HCT116 (cell line): ENCODE results near the gene CPED1. TPM values are rescaled to one million over a fixed set of nuclear protein-coding genes. Genes with fewer than 3 reads are reported as not detected.

Experiments
- ATAC-seq: fragments of 200-7000 bp; cut with Tn5 transposase; 2 replicates; pipeline ENCODE4 v1.9.1; 2020; ENCODE audit warnings: mild to moderate bottlenecking, moderate library complexity
- BruUV-seq: library from RNA; stranded (reverse); fragments of 400-500 nt; replicated peaks from 2 replicates; lab custom pipeline; 2021; lab: Mats Ljungman, UMichigan
- CTCF ChIA-PET: fragments of 300-600 bp; sonication (Branson Sonifier 250); formaldehyde crosslinking; loops from one replicate; lab custom pipeline; 2021; ENCODE audit warnings: antibody characterized with exemption; lab: Charles Lee
- POLR2A ChIA-PET: fragments of 300-600, 350-600 bp; sonication (Branson Sonifier 250); formaldehyde crosslinking; loops from one replicate; lab custom pipeline; 2021; ENCODE audit warnings: antibody characterized with exemption; lab: Charles Lee
- RAD21 ChIA-PET, 2 experiments: fragments of 300-600 bp; sonication (Branson Sonifier 250); formaldehyde crosslinking; loops; one replicate each; lab custom pipeline; 2023; ENCODE audit warnings: low total read pairs in 2 of 2; ENCODE audit not compliant: uncharacterized antibody in 2 of 2, unreplicated experiment in 2 of 2, low non-redundant PET in 1 of 2; lab: Charles Lee
- DNase-seq: peaks from one replicate; pipeline ENCODE4 v3.0.0-alpha.2; 2010; ENCODE audit warnings: low read depth, low spot score
- H2AFZ ChIP-seq: fragments of 200-600 bp; shearing (Covaris generic), sonication (generic); 2 replicates; pipeline ENCODE4 v1.6.1; 2017; ENCODE audit warnings: low read depth, mixed run types, mixed read lengths, antibody characterized with exemption, low read length; ENCODE audit not compliant: poor library complexity, severe bottlenecking
- H3K27ac ChIP-seq: 2 replicates; pipeline ENCODE4 v1.5.1; 2012; ENCODE audit warnings: low read depth, low read length
- H3K27me3 ChIP-seq: fragments of 200-600 bp; sonication (generic); 2 replicates; pipeline ENCODE4 v1.6.1; 2016; ENCODE audit warnings: mixed run types, low read length, mixed read lengths; ENCODE audit not compliant: insufficient read depth
- H3K36me3 ChIP-seq, 2 experiments: fragments of 200-500 bp in 1 of 2; fragments of 200-600 bp in 1 of 2; sonication (Bioruptor generic) in 1 of 2; sonication (generic) in 1 of 2; 2 replicates each; pipeline versions ENCODE4 v1.5.1 to v1.6.1; 2014 to 2016; ENCODE audit warnings: low read length in 2 of 2, inconsistent platforms in 1 of 2, mixed read lengths in 1 of 2, mixed run types in 1 of 2; ENCODE audit not compliant: insufficient read depth in 2 of 2, control insufficient read depth in 1 of 2
- H3K4me1 ChIP-seq, 2 experiments: fragments of 200-600 bp in 1 of 2; sonication (generic) in 1 of 2; 2 replicates each; pipeline versions ENCODE4 v1.5.1 to v1.6.1; 2012 to 2017; ENCODE audit warnings: low read length in 2 of 2, inconsistent platforms in 1 of 2, mild to moderate bottlenecking in 1 of 2, mixed read lengths in 1 of 2, mixed run types in 1 of 2, moderate library complexity in 1 of 2; ENCODE audit not compliant: insufficient read depth in 2 of 2, control insufficient read depth in 1 of 2
- H3K4me2 ChIP-seq: fragments of 200-600 bp; sonication (generic); 2 replicates; pipeline ENCODE4 v1.6.1; 2017; ENCODE audit warnings: mixed run types, low read length, mixed read lengths
- H3K4me3 ChIP-seq, 2 experiments: fragments of 200-600 bp in 1 of 2; sonication (generic) in 1 of 2; replicated peaks in 1 of 2; 2 replicates each; pipeline ENCODE4 v1.5.1; 2011 to 2016; ENCODE audit warnings: low read length in 2 of 2, control low read depth in 1 of 2, low read depth in 1 of 2, mild to moderate bottlenecking in 1 of 2, mixed read lengths in 1 of 2, mixed run types in 1 of 2
- H3K79me2 ChIP-seq: fragments of 200-600 bp; sonication (generic); 2 replicates; pipeline ENCODE4 v1.6.1; 2017; ENCODE audit warnings: mild to moderate bottlenecking, mixed run types, low read length, moderate library complexity, mixed read lengths; ENCODE audit not compliant: insufficient read depth
- H3K9ac ChIP-seq: fragments of 200-600 bp; sonication (generic); 2 replicates; pipeline ENCODE4 v1.6.1; 2016; ENCODE audit warnings: low read length, mixed read lengths
- H3K9me2 ChIP-seq: fragments of 200-600 bp; sonication (generic), shearing (Covaris generic); 2 replicates; pipeline ENCODE4 v1.6.1; 2017; ENCODE audit warnings: mixed run types, mild to moderate bottlenecking, moderate library complexity; ENCODE audit not compliant: insufficient read depth
- H3K9me3 ChIP-seq, 2 experiments: fragments of 200-500 bp in 1 of 2; fragments of 200-600 bp in 1 of 2; sonication (Bioruptor generic) in 1 of 2; sonication (generic) in 1 of 2; 2 replicates each; pipeline ENCODE4 v1.6.1; 2014 to 2017; ENCODE audit warnings: low read length in 2 of 2, mixed read lengths in 2 of 2, inconsistent platforms in 1 of 2, low read depth in 1 of 2, mild to moderate bottlenecking in 1 of 2, mixed run types in 1 of 2, moderate library complexity in 1 of 2; ENCODE audit not compliant: control insufficient read depth in 1 of 2, insufficient read depth in 1 of 2
- H4K20me1 ChIP-seq: fragments of 200-600 bp; sonication (generic), shearing (Covaris generic); 2 replicates; pipeline ENCODE4 v1.6.1; 2017; ENCODE audit warnings: mixed run types, mild to moderate bottlenecking, moderate library complexity; ENCODE audit not compliant: insufficient read depth
- CEBPB ChIP-seq: IDR thresholded peaks from 2 replicates; pipeline ENCODE4 v1.6.1; 2012; ENCODE audit warnings: low read depth
- EGR1 ChIP-seq: IDR thresholded peaks from 2 replicates; pipeline ENCODE4 v1.6.1; 2012; ENCODE audit warnings: low read depth
- ELF1 ChIP-seq: IDR thresholded peaks from 2 replicates; pipeline ENCODE4 v1.6.1; 2012; ENCODE audit warnings: low read depth, borderline replicate concordance
- EZH2 ChIP-seq: fragments of 200-600 bp; sonication (generic); IDR thresholded peaks from 2 replicates; pipeline ENCODE4 v1.6.1; 2017; ENCODE audit warnings: antibody characterized with exemption, mixed run types
- EZH2phosphoT487 ChIP-seq: fragments of 200-600 bp; IDR thresholded peaks from 2 replicates; pipeline ENCODE4 v1.6.1; 2018; ENCODE audit warnings: antibody characterized with exemption, borderline replicate concordance
- JUND ChIP-seq: IDR thresholded peaks from 2 replicates; pipeline ENCODE4 v1.6.1; 2012
- POLR2AphosphoS5 ChIP-seq: IDR thresholded peaks from 2 replicates; pipeline ENCODE4 v1.6.1; 2011; ENCODE audit warnings: mild to moderate bottlenecking, low read depth, low read length, moderate library complexity
- SIN3A ChIP-seq: IDR thresholded peaks from 2 replicates; pipeline ENCODE4 v1.6.1; 2012; ENCODE audit warnings: low read depth
- SP1 ChIP-seq: IDR thresholded peaks from 2 replicates; pipeline ENCODE4 v1.6.1; 2012; ENCODE audit warnings: low read depth
- SRF ChIP-seq: IDR thresholded peaks from 2 replicates; pipeline ENCODE4 v1.6.1; 2012; ENCODE audit warnings: low read depth
- YY1 ChIP-seq: IDR thresholded peaks from 2 replicates; pipeline ENCODE4 v1.6.1; 2011; ENCODE audit warnings: low read length, low read depth, moderate library complexity, mild to moderate bottlenecking; ENCODE audit not compliant: insufficient replicate concordance; ENCODE audit errors: extremely low read depth
- ZFX ChIP-seq: fragments of 450-650 bp; IDR thresholded peaks from 2 replicates; pipeline ENCODE4 v1.6.1; 2017
- ZNF274 ChIP-seq: fragments of 200-500 bp; sonication (Bioruptor generic); IDR thresholded peaks from 2 replicates; pipeline ENCODE4 v1.6.1; 2014; ENCODE audit warnings: mild to moderate bottlenecking, low read depth, low read length, inconsistent platforms
- intact Hi-C: fragments of 100-400 bp; cut with micrococcal nuclease; formaldehyde crosslinking; loops from 2 replicates; pipeline ENCODE4 v1.10.0; 2022
- total RNA-seq: library from RNA; stranded (reverse); gene quantifications from one replicate; pipeline ENCODE4 v1.2.1, GENCODE V29; 2021; ENCODE audit not compliant: unreplicated experiment
- TF ChIP-seq, protein P1 (sequence below): IDR thresholded peaks from 2 replicates; pipeline ENCODE4 v1.6.1; 2012
- TF ChIP-seq, protein P2 (sequence below): IDR thresholded peaks from 2 replicates; pipeline ENCODE4 v1.6.1; 2012
- TF ChIP-seq, protein P3 (sequence below): IDR thresholded peaks from 2 replicates; pipeline ENCODE4 v1.6.1; 2012; ENCODE audit warnings: low read depth

CPED1 gene
- total RNA-seq, 1 experiment from 2014 or later, result 1.2 TPM

DNA sequence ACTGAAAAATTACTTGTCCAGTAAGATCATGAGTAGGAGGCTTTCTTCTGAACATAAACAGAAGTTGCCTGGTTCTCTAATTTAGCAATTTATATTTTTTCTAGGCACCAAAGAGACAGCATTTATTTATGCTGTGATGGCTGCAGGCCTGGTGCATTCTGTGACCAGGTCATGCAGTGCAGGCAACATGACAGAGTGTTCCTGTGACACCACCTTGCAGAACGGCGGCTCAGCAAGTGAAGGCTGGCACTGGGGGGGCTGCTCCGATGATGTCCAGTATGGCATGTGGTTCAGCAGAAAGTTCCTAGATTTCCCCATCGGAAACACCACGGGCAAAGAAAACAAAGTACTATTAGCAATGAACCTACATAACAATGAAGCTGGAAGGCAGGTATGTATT lies 343.1 kb downstream of the CPED1 start (continued):
- no peak for TF ChIP-seq ZNF274
- no peak for TF ChIP-seq EZH2
- TF ChIP-seq, protein P1, sequence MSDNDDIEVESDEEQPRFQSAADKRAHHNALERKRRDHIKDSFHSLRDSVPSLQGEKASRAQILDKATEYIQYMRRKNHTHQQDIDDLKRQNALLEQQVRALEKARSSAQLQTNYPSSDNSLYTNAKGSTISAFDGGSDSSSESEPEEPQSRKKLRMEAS, result no peak
- no peak for TF ChIP-seq EGR1
- TF ChIP-seq ELF1, result no peak
- no peak for TF ChIP-seq ZFX
- TF ChIP-seq, protein P2, sequence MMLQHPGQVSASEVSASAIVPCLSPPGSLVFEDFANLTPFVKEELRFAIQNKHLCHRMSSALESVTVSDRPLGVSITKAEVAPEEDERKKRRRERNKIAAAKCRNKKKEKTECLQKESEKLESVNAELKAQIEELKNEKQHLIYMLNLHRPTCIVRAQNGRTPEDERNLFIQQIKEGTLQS, result no peak
- no peak for TF ChIP-seq SP1
- TF ChIP-seq CEBPB, result no peak
- TF ChIP-seq SRF, result no peak
- TF ChIP-seq, protein P3, sequence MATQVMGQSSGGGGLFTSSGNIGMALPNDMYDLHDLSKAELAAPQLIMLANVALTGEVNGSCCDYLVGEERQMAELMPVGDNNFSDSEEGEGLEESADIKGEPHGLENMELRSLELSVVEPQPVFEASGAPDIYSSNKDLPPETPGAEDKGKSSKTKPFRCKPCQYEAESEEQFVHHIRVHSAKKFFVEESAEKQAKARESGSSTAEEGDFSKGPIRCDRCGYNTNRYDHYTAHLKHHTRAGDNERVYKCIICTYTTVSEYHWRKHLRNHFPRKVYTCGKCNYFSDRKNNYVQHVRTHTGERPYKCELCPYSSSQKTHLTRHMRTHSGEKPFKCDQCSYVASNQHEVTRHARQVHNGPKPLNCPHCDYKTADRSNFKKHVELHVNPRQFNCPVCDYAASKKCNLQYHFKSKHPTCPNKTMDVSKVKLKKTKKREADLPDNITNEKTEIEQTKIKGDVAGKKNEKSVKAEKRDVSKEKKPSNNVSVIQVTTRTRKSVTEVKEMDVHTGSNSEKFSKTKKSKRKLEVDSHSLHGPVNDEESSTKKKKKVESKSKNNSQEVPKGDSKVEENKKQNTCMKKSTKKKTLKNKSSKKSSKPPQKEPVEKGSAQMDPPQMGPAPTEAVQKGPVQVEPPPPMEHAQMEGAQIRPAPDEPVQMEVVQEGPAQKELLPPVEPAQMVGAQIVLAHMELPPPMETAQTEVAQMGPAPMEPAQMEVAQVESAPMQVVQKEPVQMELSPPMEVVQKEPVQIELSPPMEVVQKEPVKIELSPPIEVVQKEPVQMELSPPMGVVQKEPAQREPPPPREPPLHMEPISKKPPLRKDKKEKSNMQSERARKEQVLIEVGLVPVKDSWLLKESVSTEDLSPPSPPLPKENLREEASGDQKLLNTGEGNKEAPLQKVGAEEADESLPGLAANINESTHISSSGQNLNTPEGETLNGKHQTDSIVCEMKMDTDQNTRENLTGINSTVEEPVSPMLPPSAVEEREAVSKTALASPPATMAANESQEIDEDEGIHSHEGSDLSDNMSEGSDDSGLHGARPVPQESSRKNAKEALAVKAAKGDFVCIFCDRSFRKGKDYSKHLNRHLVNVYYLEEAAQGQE, result no peak
- no peak for TF ChIP-seq JUND
- TF ChIP-seq EZH2phosphoT487, result no peak
- TF ChIP-seq, all 23 proteins: peak for 0

DNA sequence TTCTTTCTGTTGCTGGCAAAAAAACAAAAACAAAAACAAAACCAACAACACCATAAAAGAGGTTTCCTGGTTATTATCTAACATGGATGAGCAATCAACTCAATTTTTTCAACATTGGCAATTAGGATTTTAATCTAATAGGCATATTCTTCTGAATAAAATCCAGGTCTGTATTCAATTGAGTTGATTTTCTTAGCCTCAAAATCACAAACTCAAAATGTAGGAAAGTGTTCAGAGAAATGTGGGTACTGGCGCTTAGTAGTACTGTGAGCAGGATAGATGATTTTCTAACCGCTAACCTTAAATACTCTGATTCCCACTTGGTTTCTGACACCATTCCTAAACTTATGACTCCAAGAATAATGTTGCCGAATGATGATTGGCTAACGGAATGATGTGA lies 345.9 kb downstream of the CPED1 start:
- no peak overlapping the region for H3K4me3 ChIP-seq
- H3K36me3 ChIP-seq, result peaks cover 38 to 58% of the 10 kb centered on the region in 2 experiments
- no peaks in the 10 kb centered on the region for H4K20me1 ChIP-seq
- no peak overlapping the region for H2AFZ ChIP-seq
- intact Hi-C loops, result loop anchor here (5.0 to 10.0 kb wide), 2 partner anchors 207 to 350 kb away; partner anchors contain the start of gene CPED1
- ChIA-PET CTCF (no interaction called here), POLR2A (no interaction called here), RAD21 (no interaction called here)
- DNase-seq (no peak), ATAC-seq (no peak)
- H3K4me2 ChIP-seq, result no peak overlapping the region
- no peak overlapping the region for H3K9ac ChIP-seq
- no peaks in the 10 kb centered on the region for H3K9me2 ChIP-seq
- TF ChIP-seq SIN3A (no peak), YY1 (no peak), POLR2AphosphoS5 (peak; percentile 28; the same call in 1 of the 2 replicates), CEBPB (no peak)
- H3K79me2 ChIP-seq, result peaks cover 100% of the 10 kb centered on the region
- H3K9me3 ChIP-seq, result no peaks in the 10 kb centered on the region
- BruUV-seq, result no TSS peak
- H3K4me1 ChIP-seq, result peaks cover 20 to 61% of the 10 kb centered on the region in 2 experiments; a peak in 3 of 4 replicates
- peak overlapping the region; percentile 11; the same call in 1 of the 2 replicates for H3K27ac ChIP-seq
- H3K27me3 ChIP-seq, result no peaks in the 10 kb centered on the region
